Spinal cord (tissue), 10 donors: Measurements from ENCODE around the gene CRHR2. TPM values are rescaled to one million over a fixed set of nuclear protein-coding genes. Genes with fewer than 3 reads are reported as not detected.
A peak's percentile ranks its signal among the peaks of the same experiment; 100 is the strongest.
"Not testable (repeated sequence)": the region's sequence is repeated elsewhere in the genome, so short reads cannot be mapped to it uniquely, and the experiment has no call there.

Experiments
- DNase-seq, 6 donors: peaks; one replicate each; pipeline versions ENCODE4 v3.0.0 to v3.0.0-alpha.2; 2013 to 2015; ENCODE audit warnings: low spot score in 6 of 6, low read depth in 4 of 6
- H3K27ac ChIP-seq: one replicate; pipeline ENCODE4 v1.5.1; 2013; ENCODE audit warnings: low read depth, low read length, control low read depth
- H3K27me3 ChIP-seq: one replicate; pipeline ENCODE4 v1.6.1; 2013; ENCODE audit warnings: low read length; ENCODE audit not compliant: control insufficient read depth, insufficient read depth
- H3K36me3 ChIP-seq: one replicate; pipeline ENCODE4 v1.6.1; 2013; ENCODE audit warnings: low read length; ENCODE audit not compliant: control insufficient read depth, insufficient read depth
- H3K4me1 ChIP-seq: one replicate; pipeline ENCODE4 v1.6.1; 2013; ENCODE audit warnings: low read length; ENCODE audit not compliant: control insufficient read depth, insufficient read depth
- H3K4me3 ChIP-seq: one replicate; pipeline ENCODE4 v1.5.1; 2013; ENCODE audit warnings: low read depth, low read length, control low read depth
- H3K9me3 ChIP-seq: one replicate; pipeline ENCODE4 v1.6.1; 2013; ENCODE audit warnings: low read length; ENCODE audit not compliant: control insufficient read depth, insufficient read depth
- WGBS: methylation state at CpG from one replicate; pipeline ENCODE4 v1.1.5; 2013; ENCODE audit warnings: missing lambda C conversion rate; ENCODE audit not compliant: insufficient coverage; 5-methylcytosine and 5-hydroxymethylcytosine counted together
- polyA plus RNA-seq, 2 donors: library from polyadenylated mRNA; unstranded; fragments of 120-200 nt; gene quantifications; one replicate each; pipeline ENCODE4 v1.2.1, GENCODE V29; 2013; ENCODE audit not compliant: insufficient read length in 2 of 2
- total RNA-seq, 2 donors: library from RNA; depleted of rRNA in 1 of 2; stranded (reverse); fragments of 120-200 nt in 1 of 2; fragments of >200 nt in 1 of 2; gene quantifications; one replicate each; pipeline versions ENCODE4 v1.2.3 to v1.2.4, GENCODE V29; 2013 to 2014
- donor health status: healthy.

The CRHR2 gene
- total and polyA plus RNA-seq, 4 donors = 0.89 to 2.6 (median 2.0) TPM

DNA sequence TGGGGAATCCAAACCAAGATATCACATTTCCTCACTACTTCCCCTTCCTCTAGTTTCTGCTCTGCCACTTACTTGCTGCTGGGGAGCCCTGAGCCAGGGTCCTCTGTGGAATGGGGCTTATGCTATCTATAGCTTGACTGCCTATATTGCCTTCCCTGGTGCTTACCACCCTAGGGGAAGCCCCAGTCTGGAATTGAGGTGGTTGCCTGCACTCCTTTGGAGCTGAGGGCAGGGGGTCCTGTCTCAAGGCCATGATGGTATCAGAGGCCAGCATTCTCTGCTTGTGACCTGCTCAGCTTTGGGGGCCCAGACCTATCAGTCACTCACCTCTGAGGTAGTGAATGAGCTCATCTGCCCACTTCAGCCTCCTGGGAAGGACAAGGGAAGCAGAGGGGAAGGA, 40.4 kb upstream of the CRHR2 start:
- Histone ChIP-seq H3K27ac (no peak overlapping the region), H3K4me3 (no peak overlapping the region), H3K4me1 (peaks cover 11% of the 10 kb centered on the region), H3K36me3 (no peaks in the 10 kb centered on the region), H3K27me3 (peaks cover 6% of the 10 kb centered on the region), H3K9me3 (no peaks in the 10 kb centered on the region)
- no peak for DNase-seq

GRCh38 chr7:30722187-30722586, 39.9 kb upstream of the CRHR2 start:
- no peak overlapping the region for H3K4me3 ChIP-seq
- H3K9me3 ChIP-seq = no peaks in the 10 kb centered on the region
- no CpG with 5 or more reads among the region's 2 CpGs for WGBS
- H3K36me3 ChIP-seq = no peaks in the 10 kb centered on the region
- H3K4me1 ChIP-seq = peaks cover 11% of the 10 kb centered on the region
- DNase-seq = no peak
- no peak overlapping the region for H3K27ac ChIP-seq
- peaks cover 6% of the 10 kb centered on the region for H3K27me3 ChIP-seq

DNA sequence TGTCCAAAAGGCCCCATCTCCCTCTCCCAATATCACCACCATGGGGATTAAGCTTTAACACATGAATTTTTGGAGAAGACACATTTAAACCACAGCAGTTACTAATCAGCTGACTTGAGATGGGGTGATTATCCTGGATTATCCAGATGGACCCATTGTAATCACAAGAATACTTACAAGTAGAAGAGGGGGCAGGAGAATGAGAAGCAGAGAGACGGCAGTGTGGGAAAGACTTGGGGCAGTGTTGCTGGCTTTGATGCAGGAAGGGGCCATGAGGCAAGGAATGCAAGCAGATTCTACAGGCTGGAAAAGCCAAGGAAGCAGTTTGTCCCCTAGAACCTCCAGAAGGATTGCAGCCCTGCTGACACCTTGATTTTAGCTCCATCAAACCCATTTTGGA, 39.0 kb upstream of the CRHR2 start:
- Histone ChIP-seq H3K27me3 (peaks cover 6% of the 10 kb centered on the region), H3K36me3 (no peaks in the 10 kb centered on the region), H3K27ac (no peak overlapping the region), H3K4me1 (peaks cover 11% of the 10 kb centered on the region), H3K4me3 (no peak overlapping the region), H3K9me3 (no peaks in the 10 kb centered on the region)
- DNase-seq = no peak
- 83% methylated on average over 1 of the region's 1 CpG for WGBS

- 100% methylated on average over 2 of the region's 2 CpGs for WGBS
These were observed 37.2 kb upstream of the CRHR2 start for GRCh38 chr7:30719434-30719833.

DNA sequence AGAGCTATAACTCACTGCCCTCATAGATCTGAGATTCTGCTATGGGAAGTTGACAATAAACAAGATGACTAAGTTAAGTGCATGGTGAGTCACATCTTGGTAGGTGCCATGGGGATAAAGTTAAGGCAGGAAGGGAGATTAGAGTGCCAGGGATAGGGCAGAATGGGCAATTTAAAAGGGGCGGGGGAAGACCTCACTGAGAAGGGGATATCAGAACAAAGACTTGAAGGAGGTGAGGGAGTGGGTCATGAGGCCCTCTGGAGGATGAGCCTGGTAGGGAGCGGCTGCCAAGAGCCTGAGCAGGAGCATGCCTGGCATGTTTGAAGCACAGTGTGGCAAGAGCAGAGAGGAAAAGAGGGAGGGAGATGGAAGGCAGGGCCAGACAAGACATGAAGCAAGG, 34.9 kb upstream of the CRHR2 start:
- Histone ChIP-seq H3K4me3 (no peak overlapping the region), H3K4me1 (no peaks in the 10 kb centered on the region), H3K9me3 (no peaks in the 10 kb centered on the region), H3K27ac (no peak overlapping the region), H3K36me3 (no peaks in the 10 kb centered on the region), H3K27me3 (no peaks in the 10 kb centered on the region)
- WGBS = 29% methylated on average over 2 of the region's 2 CpGs
- no peak for DNase-seq

More at GRCh38 chr7:30719434-30719833, 37.2 kb upstream of the CRHR2 start:
- not testable (repeated sequence) for H3K27ac ChIP-seq, H3K27me3 ChIP-seq, H3K36me3 ChIP-seq, H3K4me1 ChIP-seq, H3K4me3 ChIP-seq, H3K9me3 ChIP-seq, DNase-seq

GRCh38 chr7:30714129-30714528, 31.9 kb upstream of the CRHR2 start:
- Histone ChIP-seq H3K27me3 (no peaks in the 10 kb centered on the region), H3K27ac (no peak overlapping the region), H3K4me1 (no peaks in the 10 kb centered on the region), H3K4me3 (no peak overlapping the region), H3K9me3 (no peaks in the 10 kb centered on the region), H3K36me3 (no peaks in the 10 kb centered on the region)
- DNase-seq = no peak
- no CpG with 5 or more reads among the region's 1 CpG for WGBS

DNA sequence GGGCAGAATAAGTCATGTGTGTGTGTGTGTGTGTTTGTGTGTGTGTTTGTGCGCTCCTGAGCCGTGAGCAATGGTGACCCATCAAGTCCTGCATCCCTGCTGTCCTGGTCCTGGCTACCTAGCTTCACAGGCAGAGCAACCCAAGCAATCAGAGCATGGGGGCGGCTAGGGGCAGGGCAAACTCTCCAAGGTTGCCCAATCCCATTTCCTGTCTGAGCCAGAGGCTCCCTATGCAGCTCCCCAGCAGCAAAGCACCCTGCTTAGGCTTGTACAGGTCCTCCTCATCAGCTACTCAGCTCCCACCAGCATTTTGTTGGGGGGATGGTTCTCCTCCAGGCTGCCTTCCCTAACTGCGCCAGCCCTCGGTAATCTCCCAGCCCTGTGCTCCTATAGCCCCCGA, 31.1 kb upstream of the CRHR2 start:
- Histone ChIP-seq H3K36me3 (no peaks in the 10 kb centered on the region), H3K9me3 (no peaks in the 10 kb centered on the region), H3K27ac (no peak overlapping the region), H3K27me3 (no peaks in the 10 kb centered on the region), H3K4me3 (no peak overlapping the region), H3K4me1 (no peaks in the 10 kb centered on the region)
- DNase-seq = no peak
- 76% methylated on average over 3 of the region's 6 CpGs for WGBS

- Histone ChIP-seq H3K27me3 (no peaks in the 10 kb centered on the region), H3K36me3 (no peaks in the 10 kb centered on the region), H3K4me3 (no peak overlapping the region), H3K27ac (no peak overlapping the region), H3K4me1 (no peaks in the 10 kb centered on the region), H3K9me3 (no peaks in the 10 kb centered on the region)
- 83% methylated on average over 2 of the region's 4 CpGs for WGBS
- DNase-seq = no peak
These were observed 28.4 kb upstream of the CRHR2 start for GRCh38 chr7:30710669-30711068.

- H3K4me3 ChIP-seq = no peak overlapping the region
- WGBS = 21% methylated on average over 2 of the region's 6 CpGs
- no peaks in the 10 kb centered on the region for H3K4me1 ChIP-seq
- H3K36me3 ChIP-seq = no peaks in the 10 kb centered on the region
- peak in 1 of 6 donors; percentile 47 for DNase-seq
- H3K9me3 ChIP-seq = no peaks in the 10 kb centered on the region
- no peaks in the 10 kb centered on the region for H3K27me3 ChIP-seq
- H3K27ac ChIP-seq = no peak overlapping the region
These were observed 27.3 kb upstream of the CRHR2 start for GRCh38 chr7:30709549-30709948.

DNA sequence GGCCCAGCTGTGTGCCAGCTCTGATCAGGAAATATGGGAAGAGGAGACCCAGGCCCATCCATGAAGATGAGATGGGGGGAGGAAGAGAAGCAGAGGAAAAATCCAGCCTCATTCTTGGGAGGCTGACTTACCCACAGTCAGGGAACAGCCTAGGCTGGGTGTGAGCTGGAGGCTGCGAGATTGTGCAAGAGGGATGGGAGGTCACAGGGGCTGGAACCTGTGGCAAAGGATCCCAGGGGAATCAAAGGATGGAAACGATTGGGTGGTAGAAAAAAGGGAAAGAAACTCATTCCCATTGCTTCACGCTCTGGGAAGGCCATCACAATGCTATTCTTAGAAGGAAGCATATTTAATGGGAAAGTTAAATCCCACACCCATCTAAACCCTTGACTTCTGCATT, 26.7 kb upstream of the CRHR2 start:
- 83% methylated on average over 1 of the region's 3 CpGs for WGBS
- DNase-seq = no peak
- Histone ChIP-seq H3K27ac (no peak overlapping the region), H3K36me3 (no peaks in the 10 kb centered on the region), H3K4me3 (no peak overlapping the region), H3K27me3 (no peaks in the 10 kb centered on the region), H3K9me3 (no peaks in the 10 kb centered on the region), H3K4me1 (no peaks in the 10 kb centered on the region)
